GM12891 (cell line): Measurements from ENCODE around the gene MRPS10.

Source experiments
- POLR2A ChIP-seq: IDR thresholded peaks from 2 replicates; pipeline ENCODE4 v1.6.1; 2011; ENCODE audit warnings: low read depth, low read length, control low read depth
- POLR2AphosphoS5 ChIP-seq: IDR thresholded peaks from 2 replicates; pipeline ENCODE4 v1.6.1; 2011; ENCODE audit warnings: low read depth, low read length, control low read depth
- TAF1 ChIP-seq: IDR thresholded peaks from 2 replicates; pipeline ENCODE4 v1.6.1; 2011; ENCODE audit warnings: low read depth, low read length, control low read depth

GRCh38 chr6:42249279-42249678 is 31.6 kb upstream of the MRPS10 start:
- TF ChIP-seq POLR2AphosphoS5 (no peak), TAF1 (no peak), POLR2A (no peak)
